Measurements from ENCODE around the gene IGF2. TPM values are rescaled to one million over a fixed set of nuclear protein-coding genes. Genes with fewer than 3 reads are reported as not detected.

Gene IGF2
- total RNA-seq, 2 experiments from 2014 or later = 0.06 to 0.08 TPM

Other genes with a start within 250 kb of the IGF2 start
- gene PRR33, start 247.5 kb downstream of the IGF2 start, total RNA-seq = under 1 TPM; 0.20 to 0.31 TPM
- gene TNNT3, start 219.7 kb downstream of the IGF2 start, total RNA-seq = under 1 TPM; 0.50 to 0.54 TPM
- gene MRPL23, start 192.1 kb downstream of the IGF2 start, total RNA-seq = 100 to 1,000 TPM; 148 to 151 TPM
- gene H19, start 141.5 kb downstream of the IGF2 start, total RNA-seq = not detected
- not detected for gene INS, start 21.8 kb upstream of the IGF2 start, total RNA-seq
- not detected for gene TH, start 32.4 kb upstream of the IGF2 start, total RNA-seq
- gene ASCL2, start 131.2 kb upstream of the IGF2 start, total RNA-seq = 1 to 10 TPM; 2.5 to 2.9 TPM
- gene C11orf21, start 162.5 kb upstream of the IGF2 start, total RNA-seq = 1 to 10 TPM; 2.5 to 2.6 TPM
- 1 to 10 TPM; 5.4 to 5.5 TPM for gene TSPAN32, start 162.6 kb upstream of the IGF2 start, total RNA-seq
- gene CD81, start 237.9 kb upstream of the IGF2 start, total RNA-seq = 100 to 1,000 TPM; 132 to 134 TPM